ENCODE measurements around the gene FBXL5. TPM values are rescaled to one million over a fixed set of nuclear protein-coding genes. Genes with fewer than 3 reads are reported as not detected.

FBXL5 gene
- total and polyA plus RNA-seq, 2 donors (not counting 3 experiments of a cell fraction or from before 2014, with no cell fraction given): 42.2 to 60.2 TPM

GRCh38 chr4:15605537-15605936 is 49.6 kb downstream of the FBXL5 start:
- no peaks in the 10 kb centered on the region for H4K20me1 ChIP-seq (replicated peaks; ENCODE audit: control insufficient read depth, extremely low read depth, insufficient read depth, low read length)
- intact Hi-C loops (cut with micrococcal nuclease) (no loop called here), dilution Hi-C loops (cut with MboI; ENCODE audit: extremely low pct_ligation_motif_present, low sequenced_read_pairs) (no loop called here)
- no peak overlapping the region for H3K4me2 ChIP-seq (ENCODE audit: insufficient read depth, low read length)
- DNase-seq (ENCODE audit: low read depth, low spot score) (no peak), FAIRE-seq (no peak)
- H3K4me1 ChIP-seq (ENCODE audit: control insufficient read depth, extremely low read depth, insufficient read depth, low read length): no peaks in the 10 kb centered on the region
- H3K36me3 ChIP-seq (ENCODE audit: control insufficient read depth in 2 of 2, extremely low read depth in 1 of 2, insufficient read depth in 2 of 2, low read length in 2 of 2): peaks cover 2 to 6% of the 10 kb centered on the region in 2 experiments
- H3K27ac ChIP-seq (ENCODE audit: insufficient read depth, low read depth, low read length): no peak overlapping the region
- BruUV-seq (replicated peaks): no TSS peak
- H3K79me2 ChIP-seq (ENCODE audit: control insufficient read depth, insufficient read depth, low read length): no peaks in the 10 kb centered on the region
- H3K27me3 ChIP-seq (ENCODE audit: control insufficient read depth in 2 of 2, insufficient read depth in 2 of 2, low read length in 2 of 2): no peaks in the 10 kb centered on the region
- no peaks in the 10 kb centered on the region for H3K9me3 ChIP-seq (replicated peaks; ENCODE audit: control insufficient read depth, insufficient read depth, low read length)
- no peaks in the 10 kb centered on the region for H3K9me1 ChIP-seq (replicated peaks; ENCODE audit: control insufficient read depth, extremely low read depth, insufficient read depth, low read length)
- CTCF ChIA-PET: no interaction called here
- H3K4me3 ChIP-seq (replicated peaks in 1 of 3; ENCODE audit: insufficient read depth in 1 of 3, low read depth in 1 of 3, low read length in 3 of 3): no peak overlapping the region
- H2AFZ ChIP-seq (ENCODE audit: low read depth, low read length): no peak overlapping the region
- POLR2A ChIA-PET: no interaction called here
- H3K9ac ChIP-seq (replicated peaks; ENCODE audit: extremely low read depth, insufficient read depth, low read length): no peak overlapping the region
- no peak for TF ChIP-seq MYC (IDR thresholded peaks at IDR 0.05; ENCODE audit: low read depth, low read length)
- TF ChIP-seq FOS (IDR thresholded peaks at IDR 0.05; ENCODE audit: borderline replicate concordance, insufficient read depth, low read length): no peak
- TF ChIP-seq EZH2 (IDR thresholded peaks at IDR 0.05; ENCODE audit: borderline replicate concordance, low read depth, low read length, severe bottlenecking): no peak
- TF ChIP-seq MAX (IDR thresholded peaks at IDR 0.05; ENCODE audit: insufficient read depth, insufficient read length): no peak
- TF ChIP-seq POLR2A (IDR thresholded peaks at IDR 0.05; ENCODE audit: low read depth, low read length): no peak
- TF ChIP-seq JUN (IDR thresholded peaks at IDR 0.05; ENCODE audit: borderline replicate concordance, insufficient read depth, insufficient read length, low read depth): no peak
- no peak for TF ChIP-seq CTCF (IDR thresholded peaks at IDR 0.05; ENCODE audit: extremely low read depth in 1 of 2, insufficient read depth in 1 of 2, low read depth in 1 of 2, low read length in 2 of 2)
- no peak for TF ChIP-seq GATA2 (IDR thresholded peaks at IDR 0.05; ENCODE audit: insufficient read depth, insufficient read length, low read depth, low read length)
- no peak for TF ChIP-seq POLR2AphosphoS5 (IDR thresholded peaks at IDR 0.05; ENCODE audit: insufficient read depth, low read depth, low read length)
